OCI-LY3 (cell line): ENCODE data around the gene ITPKA.

Experiments used
- H2AFZ ChIP-seq: fragments of 200-600, 300-600 bp; shearing (Covaris generic); 2 replicates; pipeline ENCODE4 v1.6.0; 2014; ENCODE audit warnings: antibody characterized with exemption, low read depth, low read length
- H3K27ac ChIP-seq: fragments of 200-600, 300-600 bp; sonication (generic); 2 replicates; pipeline ENCODE4 v1.5.1; 2014; ENCODE audit warnings: mild to moderate bottlenecking, low read length, moderate library complexity, mixed read lengths
- H3K27me3 ChIP-seq: fragments of 200-600, 300-600 bp; sonication (generic); 2 replicates; pipeline ENCODE4 v1.6.1; 2014; ENCODE audit warnings: low read depth, low read length, mixed read lengths
- H3K36me3 ChIP-seq: fragments of 200-600, 300-600 bp; sonication (generic); replicated peaks from 2 replicates; pipeline ENCODE3; 2014; ENCODE audit warnings: low read depth, low read length, mixed read lengths
- H3K4me1 ChIP-seq: fragments of 300-600, 200-600 bp; sonication (generic); 2 replicates; pipeline ENCODE4 v1.6.1; 2014; ENCODE audit warnings: low read length, mixed read lengths
- H3K4me2 ChIP-seq: fragments of 200-600, 300-600 bp; sonication (generic); 2 replicates; pipeline ENCODE4 v1.6.1; 2014; ENCODE audit warnings: low read length, mixed read lengths
- H3K4me3 ChIP-seq: fragments of 300-600, 200-600 bp; sonication (generic); 2 replicates; pipeline ENCODE4 v1.5.1; 2014; ENCODE audit warnings: antibody characterized with exemption, mild to moderate bottlenecking, low read length, moderate library complexity
- H3K79me2 ChIP-seq: fragments of 300-600, 200-600 bp; shearing (Covaris generic); 2 replicates; pipeline ENCODE4 v1.6.1; 2014; ENCODE audit warnings: mild to moderate bottlenecking, low read length, mixed read lengths
- H3K9ac ChIP-seq: fragments of 300-600, 200-600 bp; shearing (Covaris generic); 2 replicates; pipeline ENCODE4 v1.6.0; 2014; ENCODE audit warnings: mild to moderate bottlenecking, low read length, moderate library complexity
- H3K9me3 ChIP-seq: fragments of 200-600, 300-600 bp; shearing (Covaris generic); 2 replicates; pipeline ENCODE4 v1.6.1; 2014; ENCODE audit warnings: low read length, mixed read lengths; ENCODE audit not compliant: insufficient read depth
- H4K20me1 ChIP-seq: fragments of 200-600, 300-600 bp; sonication (generic); 2 replicates; pipeline ENCODE4 v1.6.1; 2016; ENCODE audit warnings: low read length, mixed read lengths; ENCODE audit not compliant: insufficient read depth
- CTCF ChIP-seq: fragments of 200-600, 300-600 bp; sonication (generic); IDR thresholded peaks from 2 replicates; pipeline ENCODE4 v1.5.1; 2014; ENCODE audit warnings: antibody characterized with exemption, low read length, low read depth
- EZH2phosphoT487 ChIP-seq: fragments of 200-600 bp; shearing (Covaris generic); IDR thresholded peaks from 2 replicates; pipeline ENCODE4 v1.6.1; 2018; ENCODE audit warnings: antibody characterized with exemption, mixed run types, low read depth

ITPKA gene

GRCh38 chr15:41491889-41492288 lies 1.8 kb upstream of the ITPKA start:
- Histone ChIP-seq H3K4me3 (no peak overlapping the region), H2AFZ (no peak overlapping the region), H3K27me3 (no peaks in the 10 kb centered on the region), H3K36me3 (no peaks in the 10 kb centered on the region), H3K9ac (no peak overlapping the region), H3K4me1 (peaks cover 13% of the 10 kb centered on the region), H3K27ac (no peak overlapping the region), H3K4me2 (no peak overlapping the region), H3K79me2 (no peaks in the 10 kb centered on the region), H3K9me3 (no peaks in the 10 kb centered on the region), H4K20me1 (no peaks in the 10 kb centered on the region)
- TF ChIP-seq CTCF, result no peak

- H3K4me1 ChIP-seq, result peaks cover 13% of the 10 kb centered on the region
- no peaks in the 10 kb centered on the region for H3K27me3 ChIP-seq
- H3K4me3 ChIP-seq, result peak overlapping the region; percentile 82
- TF ChIP-seq EZH2phosphoT487 (no peak), CTCF (no peak)
- no peaks in the 10 kb centered on the region for H3K79me2 ChIP-seq
- H3K4me2 ChIP-seq, result peak overlapping the region; percentile 96
- no peak overlapping the region for H3K27ac ChIP-seq
- H3K9ac ChIP-seq, result peak overlapping the region; percentile 91
- H3K9me3 ChIP-seq, result no peaks in the 10 kb centered on the region
- no peaks in the 10 kb centered on the region for H3K36me3 ChIP-seq
- no peaks in the 10 kb centered on the region for H4K20me1 ChIP-seq
- peak overlapping the region; percentile 88 for H2AFZ ChIP-seq
These were observed 973 bp upstream of the ITPKA start for GRCh38 chr15:41492597-41493204.

- Histone ChIP-seq H3K9ac (no peak overlapping the region), H4K20me1 (no peaks in the 10 kb centered on the region), H3K4me1 (peaks cover 13% of the 10 kb centered on the region), H3K4me3 (peak overlapping the region; percentile 82), H3K27me3 (no peaks in the 10 kb centered on the region), H2AFZ (no peak overlapping the region), H3K36me3 (no peaks in the 10 kb centered on the region), H3K4me2 (peak overlapping the region; percentile 96), H3K9me3 (no peaks in the 10 kb centered on the region), H3K27ac (no peak overlapping the region), H3K79me2 (no peaks in the 10 kb centered on the region)
- TF ChIP-seq EZH2phosphoT487 (no peak), CTCF (no peak)
These were observed 172 bp downstream of the ITPKA start for GRCh38 chr15:41493902-41494189.

- Histone ChIP-seq H3K27ac (no peak overlapping the region), H3K4me1 (peaks cover 13% of the 10 kb centered on the region), H4K20me1 (no peaks in the 10 kb centered on the region), H3K27me3 (no peaks in the 10 kb centered on the region), H3K4me2 (peak overlapping the region; percentile 96), H3K9me3 (no peaks in the 10 kb centered on the region), H3K4me3 (peak overlapping the region; percentile 82), H2AFZ (no peak overlapping the region), H3K79me2 (no peaks in the 10 kb centered on the region), H3K36me3 (no peaks in the 10 kb centered on the region), H3K9ac (no peak overlapping the region)
- no peak for TF ChIP-seq EZH2phosphoT487
- no peak for TF ChIP-seq CTCF
These were observed 682 bp downstream of the ITPKA start for GRCh38 chr15:41494190-41494921.
